OCI-LY7 (cell line): ENCODE results near the gene CPOX.

ENCODE experiments used
- CTCF ChIP-seq: fragments of 200-600 bp; sonication (generic); conservative IDR thresholded peaks from 2 replicates; pipeline ENCODE4 v1.5.1; 2014; ENCODE audit warnings: mild to moderate bottlenecking, antibody characterized with exemption, low read length, moderate library complexity, mixed read lengths
- EZH2phosphoT487 ChIP-seq: fragments of 200-600 bp; sonication (generic); IDR thresholded peaks from 2 replicates; pipeline ENCODE4 v1.6.1; 2018; ENCODE audit warnings: low read depth, borderline replicate concordance, mild to moderate bottlenecking, mixed run types, antibody characterized with exemption, low read length, moderate library complexity, mixed read lengths

GRCh38 chr3:98554580-98554979, 38.8 kb downstream of the CPOX start:
- TF ChIP-seq CTCF (no peak), EZH2phosphoT487 (no peak)
